Brain microvascular endothelial cell (primary cell): Measurements from ENCODE around the gene B4GALT3.

Experiments used
- DNase-seq: peaks from one replicate; pipeline ENCODE4 v3.0.0-alpha.2; 2020
- H3K27ac ChIP-seq: fragments of 250-450 bp; sonication (Bioruptor Pico); 2 replicates; pipeline ENCODE4 v1.5.1; 2020; ENCODE audit warnings: mild to moderate bottlenecking, moderate library complexity
- H3K27me3 ChIP-seq: fragments of 250-450 bp; sonication (Bioruptor Pico); replicated peaks from 2 replicates; pipeline ENCODE4 v1.5.1; 2020; ENCODE audit warnings: mild to moderate bottlenecking
- H3K36me3 ChIP-seq: fragments of 250-450 bp; sonication (Bioruptor Pico); replicated peaks from 2 replicates; pipeline ENCODE4 v1.5.1; 2020; ENCODE audit warnings: mild to moderate bottlenecking
- H3K4me3 ChIP-seq: 2 replicates; pipeline ENCODE4 v1.5.1; 2011; ENCODE audit warnings: low read depth, mild to moderate bottlenecking, control low read depth, low read length, moderate library complexity
- in situ Hi-C: cut with HindIII; loops from 2 replicates; pipeline ENCODE4 v1.10.0; 2017; ENCODE audit warnings: low sequenced_read_pairs, low pct_ligation_motif_present
- TF ChIP-seq, protein P1 (sequence below): IDR thresholded peaks from 2 replicates; pipeline ENCODE4 v1.5.1; 2011; ENCODE audit warnings: low read depth, mild to moderate bottlenecking, moderate library complexity, low read length, control low read depth, inconsistent platforms; ENCODE audit errors: missing control alignments

B4GALT3 gene

DNA sequence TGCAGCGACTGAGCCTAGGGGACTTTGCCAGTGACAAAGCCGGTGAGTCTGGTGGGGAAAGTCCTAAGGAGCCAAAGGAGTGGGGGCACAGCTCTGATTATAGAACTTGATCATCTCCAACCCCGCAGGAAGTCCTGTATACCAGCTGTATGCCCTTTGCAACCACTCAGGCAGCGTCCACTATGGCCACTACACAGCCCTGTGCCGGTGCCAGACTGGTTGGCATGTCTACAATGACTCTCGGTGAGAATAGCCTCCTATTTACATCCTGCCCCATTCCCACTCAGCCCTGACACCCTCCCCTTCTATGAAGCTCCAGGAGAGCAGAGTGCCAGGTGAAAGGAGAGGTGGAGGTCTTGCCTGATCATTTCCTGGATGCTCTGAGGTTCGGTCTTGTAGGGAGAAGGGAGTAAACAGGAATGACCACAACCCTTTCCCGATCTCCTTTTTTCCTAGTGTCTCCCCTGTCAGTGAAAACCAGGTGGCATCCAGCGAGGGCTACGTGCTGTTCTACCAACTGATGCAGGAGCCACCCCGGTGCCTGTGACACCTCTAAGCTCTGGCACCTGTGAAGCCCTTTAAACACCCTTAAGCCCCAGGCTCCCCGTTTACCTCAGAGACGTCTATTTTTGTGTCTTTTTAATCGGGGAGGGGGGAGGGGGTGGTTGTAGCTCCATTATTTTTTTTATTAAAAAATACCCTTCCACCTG, 12.3 kb downstream of the B4GALT3 start:
- Histone ChIP-seq H3K27me3 (no peaks in the 10 kb centered on the region), H3K4me3 (no peak overlapping the region), H3K27ac (peak overlapping the region; percentile 94), H3K36me3 (peaks cover 16% of the 10 kb centered on the region)
- no peak for DNase-seq
- in situ Hi-C loops, result no loop called here
- TF ChIP-seq, protein P1, sequence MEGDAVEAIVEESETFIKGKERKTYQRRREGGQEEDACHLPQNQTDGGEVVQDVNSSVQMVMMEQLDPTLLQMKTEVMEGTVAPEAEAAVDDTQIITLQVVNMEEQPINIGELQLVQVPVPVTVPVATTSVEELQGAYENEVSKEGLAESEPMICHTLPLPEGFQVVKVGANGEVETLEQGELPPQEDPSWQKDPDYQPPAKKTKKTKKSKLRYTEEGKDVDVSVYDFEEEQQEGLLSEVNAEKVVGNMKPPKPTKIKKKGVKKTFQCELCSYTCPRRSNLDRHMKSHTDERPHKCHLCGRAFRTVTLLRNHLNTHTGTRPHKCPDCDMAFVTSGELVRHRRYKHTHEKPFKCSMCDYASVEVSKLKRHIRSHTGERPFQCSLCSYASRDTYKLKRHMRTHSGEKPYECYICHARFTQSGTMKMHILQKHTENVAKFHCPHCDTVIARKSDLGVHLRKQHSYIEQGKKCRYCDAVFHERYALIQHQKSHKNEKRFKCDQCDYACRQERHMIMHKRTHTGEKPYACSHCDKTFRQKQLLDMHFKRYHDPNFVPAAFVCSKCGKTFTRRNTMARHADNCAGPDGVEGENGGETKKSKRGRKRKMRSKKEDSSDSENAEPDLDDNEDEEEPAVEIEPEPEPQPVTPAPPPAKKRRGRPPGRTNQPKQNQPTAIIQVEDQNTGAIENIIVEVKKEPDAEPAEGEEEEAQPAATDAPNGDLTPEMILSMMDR, result no peak

DNA sequence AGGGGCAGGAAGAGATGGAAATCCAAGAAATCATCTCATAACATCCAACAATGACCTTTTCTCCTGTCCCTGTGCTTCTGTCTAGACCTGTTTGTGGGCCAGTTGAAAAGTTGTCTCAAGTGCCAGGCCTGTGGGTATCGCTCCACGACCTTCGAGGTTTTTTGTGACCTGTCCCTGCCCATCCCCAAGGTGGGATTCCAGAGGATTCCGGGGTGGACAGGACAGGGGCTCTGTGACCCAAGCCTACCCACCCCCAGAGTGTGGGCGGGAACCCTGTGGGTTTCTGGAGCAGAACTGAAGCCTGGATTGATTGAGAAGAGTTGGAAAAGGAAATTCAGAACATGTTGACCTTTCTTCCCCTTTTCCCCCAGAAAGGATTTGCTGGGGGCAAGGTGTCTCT, 13.5 kb downstream of the B4GALT3 start:
- no peak overlapping the region for H3K27ac ChIP-seq
- TF ChIP-seq, protein P1, result no peak
- in situ Hi-C loops, result no loop called here

DNA sequence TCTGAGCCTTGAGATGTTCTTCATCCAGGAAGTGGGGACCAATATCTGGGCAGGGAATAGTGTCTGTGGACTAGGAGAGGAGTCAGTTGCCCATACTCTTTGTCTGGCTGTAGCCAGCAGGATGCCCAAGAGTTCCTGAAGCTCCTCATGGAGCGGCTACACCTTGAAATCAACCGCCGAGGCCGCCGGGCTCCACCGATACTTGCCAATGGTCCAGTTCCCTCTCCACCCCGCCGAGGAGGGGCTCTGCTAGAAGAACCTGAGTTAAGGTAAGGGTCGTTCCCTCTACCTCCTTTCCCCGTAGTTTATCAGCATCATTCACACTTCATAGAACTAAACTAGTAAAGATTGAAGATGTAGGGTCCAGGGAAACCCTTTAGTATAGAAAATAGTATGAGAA, 14.5 kb downstream of the B4GALT3 start:
- H3K27ac ChIP-seq, result no peak overlapping the region
- TF ChIP-seq, protein P1, result no peak
- DNase-seq, result no peak
- no peak overlapping the region for H3K4me3 ChIP-seq
- no peaks in the 10 kb centered on the region for H3K27me3 ChIP-seq
- in situ Hi-C loops, result no loop called here
- peaks cover 6% of the 10 kb centered on the region for H3K36me3 ChIP-seq

More for the DNA sequence above, 13.5 kb downstream of the B4GALT3 start:
- H3K36me3 ChIP-seq, result peaks cover 10% of the 10 kb centered on the region
- DNase-seq, result no peak
- H3K27me3 ChIP-seq, result no peaks in the 10 kb centered on the region
- H3K4me3 ChIP-seq, result no peak overlapping the region

DNA sequence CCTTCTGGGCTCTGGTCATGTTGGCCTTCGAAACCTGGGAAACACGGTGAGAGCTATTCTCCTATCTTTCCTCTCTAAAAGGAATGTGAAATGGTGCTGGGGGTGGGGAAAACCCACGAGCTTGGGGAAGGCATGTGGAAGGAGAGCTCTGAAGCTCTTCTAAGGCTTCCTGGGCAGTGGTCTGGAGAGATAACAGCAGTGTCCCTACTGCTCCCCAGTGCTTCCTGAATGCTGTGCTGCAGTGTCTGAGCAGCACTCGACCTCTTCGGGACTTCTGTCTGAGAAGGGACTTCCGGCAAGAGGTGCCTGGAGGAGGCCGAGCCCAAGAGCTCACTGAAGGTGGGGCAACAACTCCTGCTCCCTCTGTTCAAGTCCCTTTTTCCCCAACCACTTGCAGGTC, 15.3 kb downstream of the B4GALT3 start:
- Histone ChIP-seq H3K4me3 (no peak overlapping the region), H3K36me3 (peaks cover 5% of the 10 kb centered on the region), H3K27me3 (no peaks in the 10 kb centered on the region), H3K27ac (no peak overlapping the region)
- in situ Hi-C loops, result no loop called here
- TF ChIP-seq, protein P1, result no peak
- DNase-seq, result no peak

DNA sequence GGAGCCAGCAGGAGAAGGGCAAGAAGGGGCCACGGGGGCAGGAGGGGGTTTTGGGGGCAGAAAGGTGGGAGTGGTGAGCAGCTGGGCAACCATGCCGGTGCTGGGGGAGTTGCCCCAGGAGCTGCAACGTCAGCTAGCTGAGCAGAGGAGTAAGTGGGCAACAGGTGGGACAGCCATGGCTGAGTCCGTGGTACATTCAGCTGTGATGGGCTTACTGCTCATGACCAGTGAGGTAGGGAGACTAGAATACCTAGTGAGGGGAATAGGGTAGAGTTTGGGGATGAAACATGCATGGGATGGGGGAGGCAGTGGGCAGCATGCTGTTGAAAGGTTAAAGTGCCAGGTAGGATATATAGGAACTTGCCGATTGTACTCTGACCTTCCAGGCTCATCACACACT, 15.7 kb downstream of the B4GALT3 start:
- H3K27ac ChIP-seq, result no peak overlapping the region
- no peaks in the 10 kb centered on the region for H3K27me3 ChIP-seq
- H3K36me3 ChIP-seq, result peaks cover 5% of the 10 kb centered on the region
- H3K4me3 ChIP-seq, result no peak overlapping the region
- TF ChIP-seq, protein P1, result no peak
- DNase-seq, result no peak
- in situ Hi-C loops, result no loop called here

DNA sequence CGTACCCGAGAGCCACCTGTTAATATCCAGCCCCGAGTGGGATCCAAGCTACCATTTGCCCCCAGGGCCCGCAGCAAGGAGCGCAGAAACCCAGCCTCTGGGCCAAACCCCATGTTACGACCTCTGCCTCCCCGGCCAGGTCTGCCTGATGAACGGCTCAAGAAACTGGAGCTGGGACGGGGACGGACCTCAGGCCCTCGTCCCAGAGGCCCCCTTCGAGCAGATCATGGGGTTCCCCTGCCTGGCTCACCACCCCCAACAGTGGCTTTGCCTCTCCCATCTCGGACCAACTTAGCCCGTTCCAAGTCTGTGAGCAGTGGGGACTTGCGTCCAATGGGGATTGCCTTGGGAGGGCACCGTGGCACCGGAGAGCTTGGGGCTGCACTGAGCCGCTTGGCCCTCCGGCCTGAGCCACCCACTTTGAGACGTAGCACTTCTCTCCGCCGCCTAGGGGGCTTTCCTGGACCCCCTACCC, 16.6 kb downstream of the B4GALT3 start:
- Histone ChIP-seq H3K27me3 (no peaks in the 10 kb centered on the region), H3K27ac (no peak overlapping the region), H3K36me3 (peaks cover 5% of the 10 kb centered on the region), H3K4me3 (no peak overlapping the region)
- TF ChIP-seq, protein P1, result no peak
- no peak for DNase-seq
- in situ Hi-C loops, result no loop called here
